OCI-M1 (cell line): ENCODE results near the gene SMYD5.
A peak's percentile ranks its signal among the peaks of the same experiment; 100 is the strongest.
"Not testable (repeated sequence)": the region's sequence is repeated elsewhere in the genome, so short reads cannot be mapped to it uniquely, and the experiment has no call there.

Experiments
- DNase-seq: peaks from one replicate; lab custom pipeline; 2025; lab: John Stamatoyannopoulos, UW

The SMYD5 gene

DNA sequence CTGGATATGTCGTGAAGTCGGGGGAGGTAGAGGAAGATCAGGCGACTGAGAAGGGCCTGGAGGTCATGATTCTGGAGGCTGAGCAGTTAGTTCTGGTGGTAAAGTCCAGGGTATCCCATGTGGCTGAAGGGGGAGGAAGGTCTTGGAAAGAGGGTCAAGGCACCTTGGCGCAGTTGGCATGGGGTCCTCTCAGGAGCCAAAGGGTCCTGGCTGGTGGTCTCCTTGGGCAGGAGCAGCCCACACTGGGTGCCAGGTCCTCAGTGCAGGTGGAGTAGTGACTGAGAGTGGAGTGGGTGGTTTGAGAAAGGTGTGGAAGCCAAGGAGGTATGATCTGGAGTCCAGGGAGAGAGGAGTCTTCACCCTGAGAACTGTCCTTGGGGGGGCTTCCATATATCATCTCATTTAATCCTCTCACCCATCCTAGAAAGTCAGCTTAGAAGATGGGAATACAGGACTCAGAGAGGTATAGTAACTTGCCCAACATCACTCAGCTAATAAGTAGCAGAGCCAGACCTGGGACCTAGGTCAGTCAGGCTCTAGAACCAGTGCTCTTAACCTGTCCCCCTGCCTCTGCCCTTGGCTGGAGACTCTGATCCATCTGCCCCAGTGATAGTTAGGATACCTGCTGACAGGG is 45.8 kb downstream of the SMYD5 start:
- no peak for DNase-seq

DNA sequence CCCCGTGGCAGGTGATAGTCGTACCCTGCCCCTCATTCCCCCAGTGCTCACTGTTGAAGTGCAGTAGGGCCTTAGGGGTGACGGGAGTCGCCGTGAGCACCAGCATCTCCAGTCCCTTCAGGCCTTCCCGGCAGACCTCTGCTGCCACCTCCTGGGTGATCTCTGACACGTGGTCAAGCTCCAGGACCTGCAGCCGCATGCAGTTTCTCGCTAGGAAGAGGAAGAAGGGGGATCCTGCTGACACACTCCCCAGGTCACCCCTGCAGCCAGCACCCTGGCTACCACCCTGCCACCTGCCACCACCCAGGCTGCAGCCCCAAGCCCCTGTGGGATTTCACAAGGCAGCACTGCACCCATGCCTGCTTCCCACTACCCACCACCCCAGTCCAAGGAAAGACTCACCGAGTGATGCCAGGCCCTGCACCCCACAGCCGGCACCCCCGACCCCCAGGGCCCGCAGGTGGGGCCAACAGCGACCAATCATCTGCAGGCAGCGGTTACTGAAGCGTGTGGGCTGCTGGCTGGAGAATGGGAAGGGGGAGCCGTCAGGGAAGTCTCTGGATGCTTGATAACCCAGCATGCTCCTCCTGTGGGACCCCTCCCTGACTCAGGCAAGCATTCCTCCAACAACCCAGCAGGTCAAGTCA is 46.4 kb downstream of the SMYD5 start:
- DNase-seq, result peak; percentile 9

DNA sequence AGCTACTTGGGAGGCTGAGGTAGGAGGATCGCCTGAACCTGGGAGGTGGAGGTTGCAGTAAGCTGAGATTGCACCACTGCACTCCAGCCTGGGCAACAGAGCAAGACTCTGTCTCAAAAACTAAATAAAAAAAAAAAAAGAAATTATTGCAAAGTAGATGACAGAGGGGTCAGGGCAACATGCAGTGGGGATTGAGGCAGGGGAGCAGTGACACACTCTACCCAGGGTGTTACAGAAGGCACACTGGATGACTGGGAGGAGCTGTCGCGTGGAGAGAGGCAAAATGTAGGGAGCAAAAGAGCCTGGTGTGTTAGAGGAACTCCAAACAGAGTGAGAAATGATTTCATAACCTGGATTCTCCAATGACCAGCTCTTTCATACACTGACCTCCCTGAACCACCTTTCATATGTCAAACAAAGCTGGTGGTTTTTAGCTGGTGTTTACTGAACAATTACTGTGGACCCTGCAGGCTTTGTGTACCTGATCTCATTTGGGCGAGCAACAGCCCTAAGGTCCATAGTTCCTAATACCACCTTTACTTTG is 48.1 kb downstream of the SMYD5 start:
- DNase-seq, result no peak

DNA sequence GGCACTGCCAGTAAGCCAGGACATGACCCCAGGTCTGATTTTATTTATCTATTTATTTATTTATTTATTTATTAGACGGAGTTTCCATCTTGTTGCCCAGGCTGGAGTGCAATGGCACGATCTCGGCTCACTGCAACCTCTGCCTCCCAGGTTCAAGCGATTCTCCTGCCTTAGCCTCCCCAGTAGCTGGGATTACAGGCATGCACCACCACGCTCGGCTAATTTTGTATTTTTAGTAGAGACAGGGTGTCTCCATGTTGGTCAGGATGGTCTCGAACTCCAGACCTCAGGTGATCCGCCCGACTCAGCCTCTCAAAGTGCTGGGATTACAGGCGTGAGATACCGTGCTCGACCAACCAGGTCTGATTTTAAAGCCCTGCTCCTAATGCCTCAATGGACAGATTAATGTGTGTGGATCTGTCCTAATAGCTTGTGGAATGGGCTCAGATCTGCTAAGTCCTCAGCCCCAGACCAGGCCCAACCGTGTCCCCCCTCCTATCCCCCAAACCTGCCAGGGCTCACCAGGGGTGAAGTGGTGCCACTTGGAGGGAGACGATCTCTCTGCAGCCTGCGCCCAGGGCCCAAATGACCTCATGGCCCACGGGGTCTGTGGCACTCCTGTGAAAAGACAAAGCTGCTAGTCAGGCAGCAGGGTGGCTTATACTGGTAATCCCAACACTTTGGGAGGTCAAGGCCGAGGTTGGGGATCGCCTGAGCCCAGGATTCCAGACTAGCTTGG is 48.8 kb downstream of the SMYD5 start:
- DNase-seq, result not testable (repeated sequence)

DNA sequence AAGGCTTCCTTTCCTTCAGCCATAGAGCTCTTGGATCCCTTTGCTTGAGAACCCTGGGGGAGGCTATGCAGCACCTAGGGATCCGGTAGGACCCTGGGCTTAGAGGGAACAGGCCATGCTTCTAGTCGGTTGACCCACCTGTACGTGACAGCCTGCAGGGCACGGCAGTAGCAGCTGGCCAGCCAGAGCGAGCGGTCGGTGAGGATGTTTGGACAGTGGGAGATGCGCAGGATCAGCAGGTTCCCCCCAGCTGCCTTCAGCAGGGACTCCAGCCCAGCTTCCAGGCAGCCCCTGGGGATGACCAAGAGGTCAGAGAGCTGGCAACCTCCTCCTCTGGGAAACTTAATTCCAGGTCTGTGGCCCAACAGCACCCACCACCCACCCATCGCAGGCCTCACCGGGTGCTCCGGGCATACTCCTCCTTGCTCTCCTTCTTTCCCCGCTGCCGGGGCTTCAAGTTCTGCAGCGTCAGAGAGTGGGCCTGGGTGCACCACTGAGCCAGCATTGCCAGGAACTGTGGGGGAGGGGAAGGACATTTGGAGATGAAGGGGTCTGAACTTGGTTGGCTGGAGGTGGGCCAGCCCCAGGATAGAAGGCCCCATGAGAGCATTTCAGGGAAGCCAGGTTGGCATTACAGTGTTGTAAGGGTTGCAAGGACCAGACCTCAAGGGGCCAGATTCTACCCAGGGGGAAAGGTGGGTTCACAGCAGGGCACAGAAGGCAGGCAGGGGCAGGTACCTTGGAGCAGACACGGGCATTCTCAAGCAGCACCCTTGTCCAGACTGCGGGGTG is 49.7 kb downstream of the SMYD5 start:
- DNase-seq, result no peak

DNA sequence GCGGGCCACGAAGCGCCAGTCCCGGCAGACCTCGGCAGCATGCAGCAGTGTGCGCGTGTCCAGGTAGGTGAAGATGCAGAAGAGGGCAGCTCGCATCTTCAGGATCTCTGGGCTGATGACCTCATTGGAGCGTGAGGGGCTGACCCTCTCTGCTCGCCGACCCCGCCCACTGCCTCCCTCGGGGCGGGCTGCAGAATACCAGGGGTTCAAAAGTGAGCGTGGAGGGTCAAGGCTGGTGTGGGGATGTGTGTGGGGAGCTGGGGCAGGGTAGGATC is 50.2 kb downstream of the SMYD5 start:
- no peak for DNase-seq

DNA sequence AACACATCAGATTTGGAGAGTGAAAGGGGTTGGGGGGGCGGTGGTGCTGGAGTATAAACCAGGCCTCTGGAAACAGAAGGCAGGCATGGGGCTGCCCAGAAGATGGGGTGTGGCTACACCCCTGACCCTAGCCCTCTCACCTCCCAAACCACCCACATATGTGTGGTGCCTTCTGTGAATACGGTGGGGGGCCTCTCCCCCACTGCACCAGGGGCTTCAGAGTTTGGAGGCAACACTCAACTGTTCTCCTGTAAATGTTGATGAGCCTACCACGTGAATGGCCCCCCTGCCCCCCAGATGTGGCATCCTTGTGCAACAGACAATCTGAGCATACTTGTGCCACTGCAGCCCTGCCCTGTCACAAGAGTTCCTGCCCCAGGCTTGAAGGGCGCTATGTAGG is 50.7 kb downstream of the SMYD5 start:
- DNase-seq, result no peak

DNA sequence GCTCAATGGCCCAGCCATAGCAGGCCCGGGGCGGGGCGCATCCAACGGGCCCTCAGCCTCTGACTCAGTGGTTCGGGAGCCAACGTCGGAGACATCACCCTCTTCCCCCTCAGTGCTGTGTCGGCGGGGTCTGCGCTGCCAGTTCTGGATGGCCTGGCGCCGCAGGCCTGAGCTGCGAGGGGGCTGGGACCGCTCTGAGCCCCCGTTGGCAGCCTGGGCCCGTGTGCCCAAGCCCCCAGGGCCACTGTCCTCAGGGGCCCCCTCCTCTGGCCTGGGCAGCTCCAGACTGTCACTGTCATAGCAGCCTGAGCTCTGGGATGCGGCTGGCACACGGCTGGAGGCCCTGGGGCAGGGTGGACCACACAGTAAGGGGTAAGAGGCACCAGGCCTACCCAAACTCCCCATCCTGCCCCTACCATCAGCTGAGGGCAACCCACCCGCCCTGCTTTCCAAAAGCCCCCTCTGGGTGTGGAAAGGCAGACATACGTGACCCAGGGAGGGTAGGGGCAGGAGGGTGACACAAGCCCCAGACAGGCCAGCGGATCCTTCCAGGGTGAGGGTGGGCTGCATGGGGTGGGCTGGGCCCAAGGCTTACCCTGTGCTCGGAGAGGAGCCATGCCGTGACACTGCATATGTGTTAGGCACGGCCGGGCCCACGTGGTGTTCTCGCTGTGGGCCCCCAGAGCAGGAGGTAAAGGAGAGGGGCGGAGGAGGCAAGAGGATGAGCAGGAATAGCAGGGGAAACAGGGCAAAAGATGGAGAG is 51.4 kb downstream of the SMYD5 start:
- no peak for DNase-seq

DNA sequence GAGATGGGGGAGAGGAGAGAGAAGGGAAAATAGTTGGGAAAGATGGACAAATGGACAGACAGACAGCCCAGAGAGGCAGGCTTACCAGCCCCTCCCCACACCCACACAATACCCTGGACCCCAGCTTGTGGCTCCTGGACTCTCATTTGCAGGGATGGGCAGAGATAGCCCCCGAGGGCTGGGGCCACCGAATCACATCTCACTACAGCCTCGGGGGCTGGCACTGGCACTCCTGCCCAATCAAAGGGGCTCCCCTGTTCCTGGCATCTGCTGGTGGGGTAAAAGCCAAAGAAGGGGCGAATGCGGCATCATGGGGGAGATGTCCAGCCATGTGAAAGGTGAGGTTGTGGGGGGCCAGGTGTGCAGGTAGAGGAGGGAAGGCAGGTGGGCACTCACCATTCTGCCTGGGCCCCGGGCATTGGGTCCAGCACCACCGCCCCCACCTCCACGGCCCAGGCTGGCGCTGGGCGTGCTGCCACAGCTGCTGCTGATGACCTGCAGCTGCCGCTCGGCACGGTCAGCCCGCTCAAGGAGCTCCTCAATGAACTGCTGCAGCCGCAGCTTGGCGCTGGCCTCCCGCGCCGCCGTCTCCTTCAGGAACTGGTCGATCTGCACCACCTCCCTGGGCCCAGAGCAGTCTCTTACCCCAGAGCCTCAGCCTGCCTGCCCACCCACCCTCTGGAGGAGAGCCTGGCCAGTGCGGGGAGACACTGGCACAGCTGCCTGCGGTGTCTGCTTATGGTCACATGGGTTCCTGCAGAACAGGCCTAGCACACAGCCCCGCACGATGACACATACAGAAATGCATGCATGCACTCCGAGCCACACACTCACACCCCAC is 52.2 kb downstream of the SMYD5 start:
- DNase-seq, result no peak

DNA sequence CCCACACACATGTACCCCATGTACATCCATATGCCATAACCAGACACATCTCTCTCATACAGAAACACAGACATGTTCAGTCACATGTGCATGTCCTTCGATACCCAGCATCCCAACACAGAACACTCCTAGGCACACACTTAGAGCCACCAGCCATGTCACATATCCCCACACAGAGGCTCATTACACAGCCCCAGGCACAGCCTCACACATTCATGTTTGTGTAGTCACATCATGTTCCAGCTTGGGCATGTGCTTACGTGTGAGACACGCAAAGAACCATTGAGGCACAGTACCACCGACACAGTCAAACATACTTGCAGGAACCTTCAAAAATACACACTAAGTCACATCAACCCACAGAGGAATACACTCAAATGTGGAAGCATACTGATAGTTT is 53.0 kb downstream of the SMYD5 start:
- no peak for DNase-seq

DNA sequence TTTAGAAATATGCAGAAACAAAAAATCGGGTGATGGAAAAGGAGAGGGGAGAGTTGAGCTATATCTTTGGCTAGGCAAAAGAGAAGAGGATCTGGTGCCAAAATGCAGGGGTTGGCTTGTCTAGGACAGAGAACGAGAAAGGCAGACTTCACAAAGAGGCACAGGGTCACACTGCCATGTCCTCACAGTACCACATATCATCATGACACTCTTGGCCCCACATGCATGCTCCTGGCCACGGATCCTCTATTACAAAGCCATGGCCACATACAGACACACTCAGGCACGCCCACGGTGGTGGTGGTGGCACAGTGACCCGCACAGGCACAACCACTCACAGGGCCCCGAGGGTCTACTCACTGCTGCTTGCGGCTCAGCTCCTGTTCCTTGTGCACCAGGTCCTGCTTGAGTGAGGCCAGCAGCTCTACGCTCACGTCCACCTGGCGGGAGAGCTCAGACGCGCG is 54.4 kb downstream of the SMYD5 start:
- DNase-seq, result no peak

DNA sequence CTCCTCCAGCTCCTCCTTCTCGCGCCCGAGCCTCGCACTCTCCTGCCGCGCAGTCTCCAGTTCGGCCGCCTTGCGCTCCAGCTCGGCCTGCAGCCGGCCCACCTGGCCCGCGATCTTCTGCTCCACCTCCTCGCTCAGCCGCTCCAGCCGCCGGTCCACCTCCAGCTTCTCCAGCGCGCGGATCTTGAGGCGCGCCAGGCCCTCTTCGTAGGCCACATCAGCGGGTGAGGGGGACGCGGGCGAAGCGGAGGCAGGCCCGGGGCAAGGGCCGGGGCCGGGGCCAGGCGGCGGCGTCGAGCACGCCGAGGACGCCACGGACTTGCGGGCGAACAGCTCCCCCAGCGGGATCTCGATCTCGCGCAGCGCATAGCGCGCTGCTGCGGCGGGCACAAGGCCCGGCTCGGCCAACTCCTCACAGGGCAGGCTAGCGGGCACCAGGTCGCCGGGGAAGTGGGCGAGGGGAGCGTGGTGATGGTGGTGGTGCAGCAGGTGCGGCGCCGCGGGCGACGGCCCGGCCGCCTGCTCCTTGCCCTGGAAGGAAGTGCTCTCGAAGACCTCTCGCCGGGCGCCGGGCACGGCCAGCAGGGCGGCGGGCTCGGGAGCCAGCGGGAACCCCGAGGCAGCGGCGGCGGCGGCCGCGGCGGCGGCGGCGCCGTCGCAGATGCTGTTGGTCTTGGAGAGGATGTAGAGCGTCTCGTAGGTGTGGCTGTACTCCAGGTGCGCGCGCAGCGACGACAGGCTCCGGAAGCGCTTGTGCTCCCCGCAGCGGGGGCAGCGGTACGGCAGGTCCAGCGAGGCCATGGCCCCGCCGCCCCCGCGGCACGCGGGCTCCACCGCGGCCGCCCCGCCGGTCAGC is 55.0 kb downstream of the SMYD5 start:
- no peak for DNase-seq

DNA sequence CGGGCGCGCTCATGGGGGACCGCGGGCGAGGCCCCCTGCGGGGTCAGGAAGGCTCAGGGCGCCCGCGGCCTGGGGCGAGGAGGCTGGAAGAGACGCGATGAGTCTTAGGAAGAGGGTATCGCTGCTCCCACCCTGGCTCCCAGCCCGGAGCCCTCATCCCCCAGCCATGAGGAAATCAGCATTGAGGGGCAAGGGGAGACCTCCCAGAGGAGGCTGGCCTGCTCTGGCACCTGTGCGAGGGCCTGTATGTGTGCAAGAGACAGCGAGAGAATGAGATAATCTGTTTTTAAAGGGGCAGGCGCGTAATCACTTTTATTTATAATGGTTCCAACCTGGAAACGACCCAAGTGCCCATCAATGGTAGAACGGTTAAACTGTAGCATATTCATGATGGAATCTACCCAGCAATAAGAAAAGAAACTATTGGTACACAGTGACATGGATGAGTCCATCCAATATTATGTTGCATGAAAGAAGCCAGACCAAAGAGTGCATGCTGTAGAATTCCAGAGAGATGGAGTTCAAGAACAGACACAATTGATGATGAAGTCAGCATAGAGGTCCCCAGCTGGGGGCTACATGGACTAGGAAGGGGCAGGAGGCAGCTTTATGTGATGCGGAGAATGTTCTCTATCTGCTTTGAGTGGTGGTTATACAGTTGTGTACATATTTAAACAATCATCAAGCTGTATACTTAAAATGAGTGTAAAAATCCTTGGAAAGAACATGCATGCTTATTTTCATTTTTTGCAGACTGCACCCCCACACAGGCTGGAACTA is 55.8 kb downstream of the SMYD5 start:
- DNase-seq, result no peak

DNA sequence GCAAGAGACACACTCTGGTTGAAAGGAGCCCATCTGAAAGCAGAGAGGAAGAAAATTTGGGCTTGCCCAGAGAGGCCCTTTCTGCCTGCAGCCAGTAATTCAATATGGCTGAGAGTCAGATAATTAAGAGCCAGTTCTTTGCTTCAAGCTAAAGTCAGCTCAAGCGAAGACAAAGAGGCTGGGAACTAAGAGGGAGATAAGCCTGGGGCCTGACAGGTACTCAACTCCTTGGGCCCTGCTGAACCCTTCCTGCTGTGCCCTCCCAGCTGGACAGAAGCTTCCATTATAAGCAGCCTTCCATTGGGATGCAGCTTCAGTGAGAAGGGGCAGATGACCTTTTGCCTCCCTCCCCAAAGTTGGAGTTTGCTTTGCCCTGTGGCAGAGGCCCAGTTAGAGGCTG is 58.2 kb downstream of the SMYD5 start:
- DNase-seq, result no peak
